B cell (primary cell): ENCODE measurements around the gene PCDHGA10. TPM values are rescaled to one million over a fixed set of nuclear protein-coding genes. Genes with fewer than 3 reads are reported as not detected.

Experiments used
- ATAC-seq: fragments of 200-7000 bp; cut with Tn5 transposase; one replicate; pipeline ENCODE4 v1.10.0; 2021; ENCODE audit warnings: low read depth, mild to moderate bottlenecking, moderate number of reproducible peaks, moderate library complexity
- CTCF ChIA-PET: fragments of 350-600 bp; sonication (Branson Sonifier 250); formaldehyde crosslinking; loops from one replicate; lab custom pipeline; 2021; ENCODE audit warnings: antibody characterized with exemption, inconsistent platforms; lab: Charles Lee
- POLR2A ChIA-PET: fragments of 350-600 bp; sonication (Branson Sonifier 250); formaldehyde crosslinking; loops from one replicate; lab custom pipeline; 2021; ENCODE audit warnings: antibody characterized with exemption; lab: Charles Lee
- DNase-seq: peaks from one replicate; pipeline ENCODE4 v3.0.0; 2013
- H2AFZ ChIP-seq: 2 replicates; pipeline ENCODE4 v1.6.1; 2012; ENCODE audit warnings: mild to moderate bottlenecking, low read depth, low read length; ENCODE audit not compliant: insufficient read depth, poor library complexity, severe bottlenecking
- H3K27ac ChIP-seq, 2 donors: 1 replicate in 1 of 2; 2 replicates in 1 of 2; pipeline ENCODE4 v1.5.1; 2012 to 2013; ENCODE audit warnings: low read length in 2 of 2, mild to moderate bottlenecking in 2 of 2, moderate library complexity in 1 of 2
- H3K27me3 ChIP-seq, 4 experiments: fragments of 200-600 bp in 1 of 4; sonication (generic) in 1 of 4; replicated peaks in 1 of 4; 1 replicate in 2 of 4; 2 replicates in 2 of 4; pipeline versions ENCODE4 v1.6.1 to v1.7.0; 2013 to 2016; ENCODE audit warnings: low read length in 3 of 4, mild to moderate bottlenecking in 2 of 4, mixed read lengths in 1 of 4, moderate library complexity in 1 of 4; ENCODE audit not compliant: insufficient read depth in 4 of 4, control insufficient read depth in 3 of 4; ENCODE audit errors: control extremely low read depth in 1 of 4
- H3K36me3 ChIP-seq, 2 experiments: replicated peaks in 1 of 2; 1 replicate in 1 of 2; 2 replicates in 1 of 2; pipeline versions ENCODE4 v1.6.1 to v1.7.1; 2013; ENCODE audit warnings: low read length in 1 of 2; ENCODE audit not compliant: insufficient read depth in 2 of 2, control insufficient read depth in 1 of 2; ENCODE audit errors: control extremely low read depth in 1 of 2, extremely low read depth in 1 of 2
- H3K4me1 ChIP-seq, 2 donors: fragments of 200-600 bp in 1 of 2; sonication (generic) in 1 of 2; 1 replicate in 1 of 2; 2 replicates in 1 of 2; pipeline versions ENCODE4 v1.5.1 to v1.6.1; 2013 to 2017; ENCODE audit warnings: low read length in 2 of 2; ENCODE audit not compliant: control insufficient read depth in 2 of 2, insufficient read depth in 2 of 2
- H3K4me2 ChIP-seq: replicated peaks from 2 replicates; pipeline ENCODE3; 2012; ENCODE audit warnings: mild to moderate bottlenecking, low read depth, low read length; ENCODE audit not compliant: poor library complexity, severe bottlenecking
- H3K4me3 ChIP-seq, 5 experiments: fragments of 200-600 bp in 1 of 5; sonication (generic) in 1 of 5; 1 replicate in 3 of 5; 2 replicates in 2 of 5; pipeline versions ENCODE4 v1.5.1 to v1.7.0; 2011 to 2016; ENCODE audit warnings: low read length in 4 of 5, mild to moderate bottlenecking in 4 of 5, low read depth in 2 of 5, control low read depth in 1 of 5, moderate library complexity in 1 of 5; ENCODE audit not compliant: insufficient read depth in 1 of 5; ENCODE audit errors: control extremely low read depth in 1 of 5, extremely low read depth in 1 of 5
- H3K79me2 ChIP-seq: fragments of 200-600 bp; sonication (generic); one replicate; pipeline ENCODE4 v1.6.0; 2016; ENCODE audit warnings: low read length; ENCODE audit not compliant: control insufficient read depth, insufficient read depth
- H3K9ac ChIP-seq: fragments of 200-600 bp; sonication (generic); 2 replicates; pipeline ENCODE4 v1.6.1; 2017; ENCODE audit warnings: mild to moderate bottlenecking, low read length, moderate library complexity
- H3K9me3 ChIP-seq, 3 donors: one replicate each; pipeline versions ENCODE4 v1.6.1 to v1.7.1; 2013; ENCODE audit warnings: low read length in 2 of 3; ENCODE audit not compliant: control insufficient read depth in 2 of 3, insufficient read depth in 1 of 3; ENCODE audit errors: control extremely low read depth in 1 of 3
- H4K20me1 ChIP-seq: 2 replicates; pipeline ENCODE4 v1.6.0; 2012; ENCODE audit warnings: mild to moderate bottlenecking, low read length; ENCODE audit not compliant: insufficient read depth, control insufficient read depth, poor library complexity, severe bottlenecking
- H3K27ac Mint-ChIP-seq: one replicate; pipeline ENCODE4 v1.8.0; 2021; ENCODE audit warnings: mixed read lengths
- H3K27me3 Mint-ChIP-seq: one replicate; pipeline ENCODE4 v1.8.0; 2021; ENCODE audit warnings: mixed read lengths
- H3K4me1 Mint-ChIP-seq: one replicate; pipeline ENCODE4 v1.8.0; 2021; ENCODE audit warnings: mixed read lengths
- H3K4me3 Mint-ChIP-seq: one replicate; pipeline ENCODE4 v1.8.0; 2021; ENCODE audit warnings: mixed read lengths
- H3K9me3 Mint-ChIP-seq: one replicate; pipeline ENCODE4 v1.8.0; 2022; ENCODE audit warnings: mixed read lengths; ENCODE audit not compliant: insufficient read depth
- EZH2 ChIP-seq: IDR thresholded peaks from 2 replicates; pipeline ENCODE4 v1.6.1; 2012; ENCODE audit warnings: borderline replicate concordance, low read depth, mild to moderate bottlenecking, moderate library complexity, low read length; ENCODE audit not compliant: insufficient read depth, poor library complexity, severe bottlenecking
- WGBS: methylation state at CpG from one replicate; pipeline ENCODE4 v1.1.5; 2013; ENCODE audit warnings: missing lambda C conversion rate; ENCODE audit not compliant: insufficient coverage; 5-methylcytosine and 5-hydroxymethylcytosine counted together
- intact Hi-C: fragments of 100-400 bp; cut with micrococcal nuclease; formaldehyde crosslinking; loops from one replicate; pipeline ENCODE4 v1.10.0; 2022
- polyA plus RNA-seq: library from polyadenylated mRNA; depleted of rRNA; stranded (reverse); fragments of >200 nt; gene quantifications from 2 replicates; pipeline ENCODE4 v1.2.3, GENCODE V29; 2012
- total RNA-seq, 2 donors: library from RNA; stranded (reverse); fragments of 120-200 nt in 1 of 2; gene quantifications; 1 replicate in 1 of 2; 2 replicates in 1 of 2; pipeline versions ENCODE4 v1.2.3 to v1.2.4, GENCODE V29; 2013 to 2022
- TF ChIP-seq, protein P1 (sequence below): fragments of 200-600 bp; IDR thresholded peaks from one replicate; pipeline ENCODE4 v1.8.0; 2022; ENCODE audit warnings: antibody characterized with exemption, mild to moderate bottlenecking

The PCDHGA10 gene
- total and polyA plus RNA-seq, 2 donors (not counting 1 experiment from before 2014, with no cell fraction given), result 0.10 to 1.9 TPM

DNA sequence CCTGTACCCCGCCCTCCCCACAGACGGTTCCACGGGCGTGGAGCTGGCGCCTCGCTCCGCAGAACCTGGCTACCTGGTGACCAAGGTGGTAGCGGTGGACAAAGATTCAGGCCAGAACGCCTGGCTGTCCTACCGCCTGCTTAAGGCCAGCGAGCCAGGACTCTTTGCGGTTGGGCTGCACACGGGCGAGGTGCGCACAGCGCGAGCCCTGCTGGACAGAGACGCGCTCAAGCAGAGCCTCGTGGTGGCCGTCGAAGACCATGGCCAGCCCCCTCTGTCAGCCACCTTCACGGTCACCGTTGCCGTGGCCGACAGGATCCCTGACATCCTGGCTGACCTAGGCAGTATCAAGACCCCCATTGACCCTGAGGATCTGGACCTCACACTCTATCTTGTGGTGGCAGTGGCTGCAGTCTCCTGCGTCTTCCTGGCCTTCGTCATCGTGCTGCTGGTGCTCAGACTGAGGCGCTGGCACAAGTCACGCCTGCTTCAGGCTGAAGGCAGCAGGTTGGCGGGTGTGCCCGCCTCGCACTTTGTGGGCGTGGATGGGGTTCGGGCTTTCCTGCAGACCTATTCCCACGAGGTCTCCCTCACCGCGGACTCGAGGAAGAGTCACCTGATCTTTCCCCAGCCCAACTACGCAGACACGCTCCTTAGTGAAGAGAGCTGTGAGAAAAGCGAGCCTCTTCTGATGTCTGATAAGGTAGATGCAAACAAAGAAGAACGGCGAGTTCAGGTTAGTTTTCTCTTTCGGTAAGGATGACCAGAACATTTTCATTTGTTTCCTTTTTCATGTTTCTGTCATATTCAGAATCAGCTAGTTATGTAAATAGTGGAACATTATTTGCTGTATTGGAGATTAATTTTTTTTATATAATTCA is 46.5 kb upstream of the PCDHGA10 start:
- peaks cover 6 to 56% (median 46%) of the 10 kb centered on the region in 3 donors for H3K9me3 ChIP-seq
- no peak overlapping the region for H3K4me3 ChIP-seq
- H3K27me3 ChIP-seq, result peaks cover 0 to 63% (median 40%) of the 10 kb centered on the region in 4 experiments
- no peak overlapping the region for H3K9ac ChIP-seq
- no peaks in the 10 kb centered on the region for H3K79me2 ChIP-seq
- WGBS, result 47% methylated on average over 42 of the region's 46 CpGs
- no peaks in the 10 kb centered on the region for H3K36me3 ChIP-seq
- H3K27ac ChIP-seq, result no peak overlapping the region
- H3K4me1 ChIP-seq, result peaks cover 4 to 5% of the 10 kb centered on the region in 2 donors
- intact Hi-C loops, result loop anchor here (5.0 kb wide), 1 partner anchor 36 kb away; the partner anchor contains the start of gene PCDHGA9
- no peak for DNase-seq
- peaks cover 15% of the 10 kb centered on the region for H3K4me1 Mint-ChIP-seq
- peaks cover 6% of the 10 kb centered on the region for H3K9me3 Mint-ChIP-seq
- POLR2A ChIA-PET, result no interaction called here
- no peaks in the 10 kb centered on the region for H4K20me1 ChIP-seq
- peaks cover 64% of the 10 kb centered on the region for H3K27me3 Mint-ChIP-seq
- no peak overlapping the region for H3K4me2 ChIP-seq
- no peak overlapping the region for H2AFZ ChIP-seq
- no peak overlapping the region for H3K27ac Mint-ChIP-seq
- ATAC-seq, result no peak
- TF ChIP-seq, protein P1, sequence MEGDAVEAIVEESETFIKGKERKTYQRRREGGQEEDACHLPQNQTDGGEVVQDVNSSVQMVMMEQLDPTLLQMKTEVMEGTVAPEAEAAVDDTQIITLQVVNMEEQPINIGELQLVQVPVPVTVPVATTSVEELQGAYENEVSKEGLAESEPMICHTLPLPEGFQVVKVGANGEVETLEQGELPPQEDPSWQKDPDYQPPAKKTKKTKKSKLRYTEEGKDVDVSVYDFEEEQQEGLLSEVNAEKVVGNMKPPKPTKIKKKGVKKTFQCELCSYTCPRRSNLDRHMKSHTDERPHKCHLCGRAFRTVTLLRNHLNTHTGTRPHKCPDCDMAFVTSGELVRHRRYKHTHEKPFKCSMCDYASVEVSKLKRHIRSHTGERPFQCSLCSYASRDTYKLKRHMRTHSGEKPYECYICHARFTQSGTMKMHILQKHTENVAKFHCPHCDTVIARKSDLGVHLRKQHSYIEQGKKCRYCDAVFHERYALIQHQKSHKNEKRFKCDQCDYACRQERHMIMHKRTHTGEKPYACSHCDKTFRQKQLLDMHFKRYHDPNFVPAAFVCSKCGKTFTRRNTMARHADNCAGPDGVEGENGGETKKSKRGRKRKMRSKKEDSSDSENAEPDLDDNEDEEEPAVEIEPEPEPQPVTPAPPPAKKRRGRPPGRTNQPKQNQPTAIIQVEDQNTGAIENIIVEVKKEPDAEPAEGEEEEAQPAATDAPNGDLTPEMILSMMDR, result no peak
- no peak for TF ChIP-seq EZH2
- H3K4me3 Mint-ChIP-seq, result no peak overlapping the region
- CTCF ChIA-PET, result no interaction called here
